ENCODE results near the gene DMKN. TPM values are rescaled to one million over a fixed set of nuclear protein-coding genes. Genes with fewer than 3 reads are reported as not detected.
"Not testable (repeated sequence)": the region's sequence is repeated elsewhere in the genome, so short reads cannot be mapped to it uniquely, and the experiment has no call there.

Gene DMKN
- polyA plus RNA-seq, 1 donor, result 0.59 TPM

- DNase-seq (ENCODE audit: low read depth), result no peak
Measured at GRCh38 chr19:35498220-35498619, 15.2 kb downstream of the DMKN start.

DNA sequence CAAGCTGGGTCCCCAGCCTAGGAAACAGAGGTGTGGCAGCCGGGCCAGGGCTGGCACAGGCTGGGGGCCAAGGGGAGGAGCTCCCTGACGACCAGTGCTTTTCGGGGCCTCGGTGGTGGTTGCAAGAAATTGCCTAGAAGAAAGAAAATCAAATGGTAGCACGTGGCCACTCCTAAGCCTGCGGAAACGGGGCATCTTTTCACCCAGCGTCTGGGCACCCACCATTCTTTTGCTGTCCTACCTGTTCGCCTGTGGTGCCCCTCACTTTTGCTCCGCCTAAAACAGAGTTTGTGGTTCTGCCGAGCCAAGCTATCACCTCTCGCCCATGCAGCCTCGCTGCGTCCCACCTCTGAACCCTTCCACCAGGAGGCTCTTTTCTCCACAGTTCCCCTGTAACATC, 16.0 kb downstream of the DMKN start:
- DNase-seq (ENCODE audit: low read depth), result no peak

DNA sequence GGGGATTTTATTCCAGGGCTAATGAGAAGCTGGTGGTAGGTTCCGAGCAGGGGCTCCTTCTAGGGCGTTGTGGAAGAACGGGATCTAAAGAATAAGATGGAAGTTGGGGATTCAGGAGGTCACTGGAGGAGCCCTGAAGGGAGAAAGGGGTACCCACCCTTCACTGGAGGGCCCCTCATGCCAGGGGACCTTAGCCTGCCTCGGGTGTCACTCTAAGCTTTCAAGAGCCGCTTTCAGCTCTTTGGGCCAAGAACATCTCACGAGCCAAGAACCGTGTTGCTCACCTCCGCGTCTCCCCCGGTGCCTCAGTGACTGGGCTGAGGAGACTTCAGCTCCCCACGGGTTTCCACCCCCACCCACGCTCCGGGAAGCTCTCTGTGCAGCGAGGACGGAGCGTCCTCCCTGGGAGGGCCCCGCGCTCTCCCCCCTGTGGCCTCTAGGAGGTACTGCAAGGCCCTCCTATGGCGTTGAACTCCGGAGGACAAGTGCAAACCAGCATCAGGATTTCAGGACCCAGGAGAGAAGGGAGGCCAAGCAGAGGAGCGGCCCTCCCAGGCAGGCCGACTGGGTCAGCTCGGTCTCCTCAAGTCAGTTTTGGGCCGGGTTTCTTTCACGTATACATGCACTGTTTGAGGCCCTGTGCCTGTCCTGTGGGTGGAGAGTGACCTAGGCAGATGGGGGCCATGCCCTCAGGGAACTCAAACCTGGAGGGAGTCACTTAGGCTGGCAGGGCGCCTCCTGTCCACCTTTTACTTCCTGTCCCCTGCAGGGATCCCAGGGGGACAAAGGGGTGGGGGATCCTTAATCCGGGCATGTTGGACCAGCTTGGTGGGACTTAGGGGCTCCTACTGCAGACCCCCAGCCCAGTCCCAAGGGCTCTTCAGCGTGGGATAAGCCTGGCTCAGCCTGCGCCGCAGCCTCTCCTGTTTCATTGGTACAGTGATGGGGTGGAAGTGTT, 18.1 kb downstream of the DMKN start:
- DNase-seq (ENCODE audit: low read depth), result no peak

GRCh38 chr19:35493971-35494370, 19.5 kb downstream of the DMKN start:
- DNase-seq (ENCODE audit: low read depth), result no peak

DNA sequence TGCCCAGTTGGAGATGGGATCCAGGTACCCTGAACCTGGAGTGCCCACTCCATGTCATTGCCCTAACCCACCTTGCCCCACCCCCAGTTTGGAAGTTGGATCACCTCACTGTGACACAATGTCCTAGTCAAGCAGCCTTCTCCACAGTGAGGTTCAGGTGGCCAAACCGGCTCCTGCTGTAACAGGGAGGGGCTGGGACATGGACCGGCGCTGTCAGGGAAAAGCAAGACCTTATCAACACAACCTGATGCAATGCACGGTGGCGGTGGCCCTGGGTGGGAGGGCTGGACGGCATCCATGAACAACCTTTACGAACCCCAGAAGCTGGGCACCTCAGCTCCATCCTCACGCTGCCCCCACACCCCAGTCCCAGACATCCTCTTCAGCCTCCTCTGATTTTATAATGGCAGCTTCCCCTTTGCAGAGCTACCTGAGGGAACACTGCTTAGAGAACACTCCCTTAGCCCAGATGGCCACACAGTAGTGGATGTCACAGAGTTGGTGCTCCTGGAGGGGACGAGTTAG, 21.6 kb downstream of the DMKN start:
- no peak for DNase-seq (ENCODE audit: low read depth)

- no peak for DNase-seq (ENCODE audit: low read depth)
Measured at GRCh38 chr19:35490364-35490763, 23.1 kb downstream of the DMKN start, which contains the start of gene KRTDAP. TSS of gene KRTDAP (minus strand) at chr19:35490464. CDS start at chr19:35490442, 22 bp downstream.

GRCh38 chr19:35488677-35489076, 24.8 kb downstream of the DMKN start:
- DNase-seq (ENCODE audit: low read depth), result no peak

DNA sequence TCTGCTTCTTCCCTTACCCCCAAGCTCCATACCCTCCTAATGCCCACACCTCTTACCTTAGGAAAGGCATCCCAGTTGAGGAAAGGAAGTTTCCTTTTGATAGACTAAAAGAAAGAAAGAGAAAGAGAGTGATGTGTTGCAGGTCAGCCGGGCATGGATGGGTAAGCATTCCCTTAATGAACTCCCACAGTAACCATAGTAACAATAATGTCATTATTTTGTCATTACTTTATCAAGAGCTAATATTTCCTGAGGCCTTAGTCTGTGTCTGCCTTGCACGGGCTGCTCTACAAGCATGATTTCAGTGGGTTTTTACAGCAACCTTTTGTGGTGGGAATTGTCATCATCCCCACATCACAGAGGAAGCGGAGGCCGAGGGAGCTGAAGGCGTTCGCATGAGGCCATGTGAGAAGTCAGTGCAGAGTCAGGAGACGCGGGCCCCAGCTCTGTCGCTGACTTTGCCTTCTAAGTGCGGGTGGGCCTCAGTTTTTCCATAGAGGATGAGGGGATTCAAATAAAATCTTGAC, 25.7 kb downstream of the DMKN start:
- no peak for DNase-seq (ENCODE audit: low read depth)

GRCh38 chr19:35486268-35486708, 27.2 kb downstream of the DMKN start:
- no peak for DNase-seq (ENCODE audit: low read depth)

- DNase-seq (ENCODE audit: low read depth), result no peak
Measured at GRCh38 chr19:35484252-35485036, 29.0 kb downstream of the DMKN start.

DNA sequence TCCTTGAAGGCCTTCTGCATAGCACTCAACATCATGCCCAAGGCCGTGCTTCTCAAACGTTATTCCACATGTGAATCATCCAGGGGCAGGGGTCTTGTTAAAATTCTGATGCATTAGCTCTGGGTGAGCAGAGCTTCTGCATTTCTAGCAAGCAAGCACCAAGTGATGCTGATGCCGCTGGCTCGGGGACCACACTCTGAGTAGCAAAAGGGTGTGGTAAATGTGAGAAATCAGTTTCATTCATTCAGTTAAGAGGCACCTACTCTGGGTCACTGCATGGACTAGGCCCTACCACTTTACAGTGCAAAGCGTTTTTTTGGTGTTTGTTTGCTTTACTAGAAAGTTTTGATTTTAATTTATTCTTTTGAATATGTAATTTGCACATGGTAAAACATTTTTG, 30.4 kb downstream of the DMKN start:
- no peak for DNase-seq (ENCODE audit: low read depth)

- no peak for DNase-seq (ENCODE audit: low read depth)
Measured at GRCh38 chr19:35478794-35479677, 34.4 kb downstream of the DMKN start.

DNA sequence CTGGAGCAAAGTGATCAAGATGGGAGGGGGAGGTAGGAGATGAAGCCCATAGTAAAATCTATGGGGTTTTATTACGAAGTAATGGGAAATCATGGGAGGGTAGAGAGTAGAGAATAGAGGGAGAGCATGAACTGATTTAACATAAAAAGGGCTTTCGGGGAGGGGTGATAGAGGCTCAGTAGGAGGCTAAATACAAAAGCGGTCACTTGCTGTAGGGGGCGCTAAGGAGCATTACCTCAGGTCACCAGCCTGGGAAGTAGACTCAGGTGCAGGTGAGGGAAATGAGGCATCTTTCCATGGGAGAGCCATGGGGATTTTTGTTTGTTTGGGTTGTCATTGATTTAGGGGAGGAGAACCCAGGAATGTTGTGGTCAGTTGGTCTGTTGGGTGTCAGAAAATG, 37.3 kb downstream of the DMKN start:
- DNase-seq (ENCODE audit: low read depth), result no peak

GRCh38 chr19:35474594-35474993, 38.9 kb downstream of the DMKN start:
- DNase-seq (ENCODE audit: low read depth), result not testable (repeated sequence)

GRCh38 chr19:35474104-35474503, 39.3 kb downstream of the DMKN start:
- DNase-seq (ENCODE audit: low read depth), result no peak

DNA sequence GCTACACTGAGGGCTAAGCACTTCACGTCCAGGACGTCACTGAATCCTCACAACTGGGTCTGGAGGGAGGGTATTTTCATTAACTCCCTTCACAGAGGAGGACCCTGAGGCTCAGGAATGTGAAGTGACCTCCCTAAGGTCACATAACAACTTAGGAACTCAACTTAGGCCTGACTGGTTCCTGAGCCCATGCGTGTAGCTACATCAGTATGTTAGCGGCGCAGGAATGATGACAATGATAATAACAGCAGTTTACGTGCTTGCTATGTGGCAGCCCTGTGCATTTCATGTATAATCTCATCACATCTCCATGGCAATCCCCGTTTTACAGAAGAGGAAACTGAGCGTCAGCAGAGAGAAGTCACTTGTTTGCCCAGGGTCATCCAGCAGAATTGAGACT, 41.5 kb downstream of the DMKN start:
- DNase-seq (ENCODE audit: low read depth), result no peak

GRCh38 chr19:35471075-35471474, 42.4 kb downstream of the DMKN start:
- DNase-seq (ENCODE audit: low read depth), result not testable (repeated sequence)

- DNase-seq (ENCODE audit: low read depth), result no peak
Measured at GRCh38 chr19:35470128-35470527, 43.3 kb downstream of the DMKN start.

- DNase-seq (ENCODE audit: low read depth), result no peak
Measured at GRCh38 chr19:35468637-35469036, 44.8 kb downstream of the DMKN start.

DNA sequence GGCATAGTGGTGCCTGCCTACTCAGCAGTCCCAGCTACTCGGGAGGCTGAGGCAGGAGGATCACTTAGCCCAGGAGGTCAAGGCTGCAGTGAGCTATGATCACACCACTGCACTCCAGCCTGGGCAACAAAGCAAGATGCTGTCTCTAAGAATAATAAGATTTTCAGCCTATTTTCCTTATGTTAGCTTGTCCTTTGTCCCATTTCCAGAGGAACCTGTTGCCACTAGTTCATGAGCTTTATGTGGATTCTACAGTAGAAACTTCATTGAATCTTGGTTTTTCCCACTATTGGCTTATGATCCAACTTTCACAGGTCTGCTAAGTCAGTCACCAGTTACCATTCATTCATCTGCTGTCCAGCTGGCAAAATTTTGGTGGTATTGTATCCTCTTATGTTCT, 47.2 kb downstream of the DMKN start:
- no peak for DNase-seq (ENCODE audit: low read depth)

- not testable (repeated sequence) for DNase-seq (ENCODE audit: low read depth)
Measured at GRCh38 chr19:35462956-35463355, 50.5 kb downstream of the DMKN start.

Measured in forelimb muscle (tissue), 1 donor.